Stimulated activated CD8-positive, alpha-beta memory T cell treated with anti-CD3 and anti-CD28 coated beads, Interleukin-4, amount 100 ng/mL, for 48 hours (primary cell): Measurements from ENCODE around the gene XIRP2.

Experiments used
- DNase-seq: peaks from one replicate; pipeline ENCODE4 v3.0.0-alpha.2; 2020

The XIRP2 gene, protein sequence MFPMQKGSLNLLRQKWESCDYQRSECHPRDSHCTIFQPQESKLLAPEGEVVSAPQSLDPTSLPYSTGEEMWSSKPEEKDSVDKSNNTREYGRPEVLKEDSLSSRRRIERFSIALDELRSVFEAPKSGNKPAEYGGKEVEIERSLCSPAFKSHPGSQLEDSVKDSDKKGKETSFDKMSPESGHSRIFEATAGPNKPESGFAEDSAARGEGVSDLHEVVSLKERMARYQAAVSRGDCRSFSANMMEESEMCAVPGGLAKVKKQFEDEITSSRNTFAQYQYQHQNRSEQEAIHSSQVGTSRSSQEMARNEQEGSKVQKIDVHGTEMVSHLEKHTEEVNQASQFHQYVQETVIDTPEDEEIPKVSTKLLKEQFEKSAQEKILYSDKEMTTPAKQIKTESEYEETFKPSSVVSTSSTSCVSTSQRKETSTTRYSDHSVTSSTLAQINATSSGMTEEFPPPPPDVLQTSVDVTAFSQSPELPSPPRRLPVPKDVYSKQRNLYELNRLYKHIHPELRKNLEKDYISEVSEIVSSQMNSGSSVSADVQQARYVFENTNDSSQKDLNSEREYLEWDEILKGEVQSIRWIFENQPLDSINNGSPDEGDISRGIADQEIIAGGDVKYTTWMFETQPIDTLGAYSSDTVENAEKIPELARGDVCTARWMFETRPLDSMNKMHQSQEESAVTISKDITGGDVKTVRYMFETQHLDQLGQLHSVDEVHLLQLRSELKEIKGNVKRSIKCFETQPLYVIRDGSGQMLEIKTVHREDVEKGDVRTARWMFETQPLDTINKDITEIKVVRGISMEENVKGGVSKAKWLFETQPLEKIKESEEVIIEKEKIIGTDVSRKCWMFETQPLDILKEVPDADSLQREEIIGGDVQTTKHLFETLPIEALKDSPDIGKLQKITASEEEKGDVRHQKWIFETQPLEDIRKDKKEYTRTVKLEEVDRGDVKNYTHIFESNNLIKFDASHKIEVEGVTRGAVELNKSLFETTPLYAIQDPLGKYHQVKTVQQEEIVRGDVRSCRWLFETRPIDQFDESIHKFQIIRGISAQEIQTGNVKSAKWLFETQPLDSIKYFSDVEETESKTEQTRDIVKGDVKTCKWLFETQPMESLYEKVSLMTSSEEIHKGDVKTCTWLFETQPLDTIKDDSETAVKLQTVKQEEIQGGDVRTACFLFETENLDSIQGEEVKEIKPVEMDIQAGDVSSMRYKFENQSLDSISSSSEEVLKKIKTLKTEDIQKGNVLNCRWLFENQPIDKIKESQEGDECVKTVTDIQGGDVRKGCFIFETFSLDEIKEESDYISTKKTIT (N-terminal part only)

GRCh38 chr2:166888180-166888579 is at the start of gene XIRP2:
Gene XIRP2 (plus strand): TSS chr2:166888480. CDS start chr2:166903483, 15,003 bp downstream.
- DNase-seq, result no peak

DNA sequence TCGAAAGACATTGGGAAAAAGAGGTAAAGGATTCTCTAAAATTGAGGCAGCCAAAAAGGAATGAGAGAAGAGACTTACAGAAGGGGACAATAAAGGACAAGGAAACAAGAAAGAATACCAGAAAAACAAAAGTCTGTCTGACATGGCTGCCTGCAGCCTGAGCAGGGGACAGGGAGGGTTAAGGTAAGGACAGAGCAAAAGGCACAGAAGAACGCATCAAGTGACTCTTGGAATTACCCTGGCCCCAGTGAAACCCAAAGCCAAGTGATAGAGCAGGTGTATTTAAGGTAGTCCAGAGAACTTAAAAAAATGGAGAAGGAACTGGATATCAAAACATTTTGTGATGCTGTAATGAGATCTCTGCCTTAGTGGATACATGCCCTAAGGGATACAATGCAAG is 47.1 kb upstream of the XIRP2 start:
- no peak for DNase-seq

DNA sequence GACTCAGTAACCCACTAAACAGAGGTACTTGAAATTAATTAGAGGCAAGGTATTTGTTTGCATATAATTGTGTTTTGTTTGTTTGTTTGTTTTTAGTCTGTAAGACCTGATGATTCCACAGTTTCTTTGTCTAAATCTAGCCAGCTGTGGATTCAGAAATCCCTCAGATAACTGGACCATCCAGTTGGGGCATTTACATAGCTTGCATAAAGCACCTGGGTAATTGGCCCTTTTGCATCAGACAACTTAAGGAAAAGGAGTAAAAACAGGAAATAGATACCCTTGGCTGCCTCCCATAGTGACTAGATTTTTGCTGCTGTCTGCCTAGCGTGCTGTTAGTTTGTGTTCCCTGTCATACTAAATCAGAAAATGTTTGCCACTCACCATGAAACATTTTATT is 46.6 kb upstream of the XIRP2 start:
- no peak for DNase-seq

DNA sequence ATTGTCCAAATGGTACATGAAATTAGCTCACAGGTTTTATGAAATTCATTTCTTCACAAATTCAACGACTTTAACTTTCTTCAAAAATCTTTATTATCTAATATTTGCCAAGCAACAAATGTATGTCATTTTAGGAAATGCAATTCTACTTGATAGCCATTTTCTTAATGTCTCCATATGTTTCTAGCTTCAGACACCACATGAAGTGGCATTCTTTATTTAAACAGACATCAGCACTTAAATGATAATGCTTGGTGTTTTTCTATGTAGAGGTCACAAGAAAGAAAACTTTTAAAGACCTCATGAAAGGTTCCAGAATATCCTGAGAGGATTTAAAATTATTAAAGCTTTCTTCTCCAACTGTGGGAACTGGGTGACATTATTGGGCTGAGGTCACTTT is 44.2 kb upstream of the XIRP2 start:
- no peak for DNase-seq

GRCh38 chr2:166862468-166863132 is 25.7 kb upstream of the XIRP2 start:
- DNase-seq, result no peak

DNA sequence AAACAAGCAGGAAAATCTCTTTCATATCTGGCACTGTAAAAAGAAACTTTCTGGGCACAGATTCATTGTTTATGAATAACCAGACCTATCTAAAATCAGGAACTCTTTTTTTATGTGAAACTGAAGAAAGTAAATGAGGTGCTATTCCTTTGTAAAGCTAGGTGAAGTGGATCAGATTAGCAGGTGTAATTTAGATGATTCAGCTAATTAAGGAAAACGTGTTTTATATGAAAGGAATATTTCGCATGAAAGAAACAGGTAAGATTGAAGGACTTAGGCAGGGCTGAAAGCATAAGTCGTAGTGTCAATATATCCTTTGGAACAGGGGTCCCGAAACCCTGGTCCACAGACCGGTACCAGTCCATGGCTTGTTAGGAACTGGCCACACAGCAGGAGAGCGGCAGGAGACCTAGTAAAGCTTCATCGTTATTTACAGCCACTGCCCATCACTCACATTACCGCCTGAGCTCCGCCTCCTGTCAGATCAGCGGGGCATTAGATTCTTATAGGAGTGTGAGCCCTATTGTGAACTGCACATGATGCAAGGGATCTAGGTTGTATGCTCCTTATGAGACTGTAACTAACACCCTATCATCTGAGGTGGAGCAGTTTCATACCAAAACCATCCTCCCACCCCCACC is 20.3 kb upstream of the XIRP2 start:
- DNase-seq, result no peak

DNA sequence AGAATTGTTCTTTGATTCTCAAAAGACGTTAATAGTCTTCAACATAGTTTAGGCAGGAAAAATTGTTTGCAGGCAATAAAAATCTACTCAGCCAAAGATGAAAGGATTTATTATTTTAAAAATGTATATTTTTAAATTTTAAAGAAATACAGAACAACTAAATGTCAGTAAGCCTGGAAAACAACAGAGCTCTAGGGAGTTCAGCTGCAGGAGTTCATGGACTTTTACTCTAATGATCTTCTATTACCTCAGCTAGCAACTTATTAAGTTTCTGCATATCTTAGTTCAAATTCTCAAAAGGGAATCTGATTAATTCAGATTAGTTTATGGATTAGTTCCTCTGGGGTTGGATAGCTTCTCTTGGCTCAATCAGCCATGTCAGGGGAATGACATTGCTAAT is 17.9 kb upstream of the XIRP2 start:
- no peak for DNase-seq

DNA sequence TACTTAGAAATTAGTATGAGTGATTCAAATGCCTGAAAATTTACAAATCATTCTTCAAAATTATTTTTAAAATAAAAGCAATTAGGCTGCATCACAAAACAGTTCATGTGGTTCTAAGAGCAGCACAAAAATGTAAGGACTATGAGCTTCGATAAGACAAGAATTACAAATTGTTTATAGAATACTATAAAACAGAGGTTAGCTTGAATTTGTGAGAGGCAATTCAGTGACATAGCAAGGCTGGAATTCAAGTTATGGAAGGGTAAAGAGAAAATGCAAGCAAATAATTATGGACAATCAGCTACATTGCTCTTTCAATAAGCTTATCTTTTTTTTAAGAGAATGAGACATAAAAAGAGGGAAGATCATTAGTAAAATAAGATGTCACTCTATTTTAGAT is 7.1 kb upstream of the XIRP2 start:
- DNase-seq, result no peak

DNA sequence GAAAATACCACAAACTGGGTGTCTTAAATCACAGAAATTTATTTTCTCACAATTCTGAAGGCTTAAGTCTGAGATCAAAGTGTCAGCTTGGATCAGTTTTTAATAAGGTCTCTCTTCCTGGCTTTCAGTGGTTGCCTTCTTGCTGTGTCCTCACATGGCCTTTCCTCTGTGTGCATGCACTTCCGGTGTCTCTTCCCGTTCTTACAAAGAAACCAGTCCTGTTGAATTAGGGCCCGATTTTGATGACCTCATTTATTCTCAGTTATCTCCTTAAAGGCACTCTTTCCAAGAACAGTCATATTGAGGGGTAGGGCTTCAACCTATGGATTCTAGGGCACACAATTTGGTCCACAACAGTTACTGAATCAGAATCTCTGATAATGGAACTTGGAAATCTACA is 5.4 kb upstream of the XIRP2 start:
- DNase-seq, result no peak

GRCh38 chr2:166891727-166892126 is 3.4 kb downstream of the XIRP2 start:
- no peak for DNase-seq

GRCh38 chr2:166892397-166892796 is 4.1 kb downstream of the XIRP2 start:
- no peak for DNase-seq

DNA sequence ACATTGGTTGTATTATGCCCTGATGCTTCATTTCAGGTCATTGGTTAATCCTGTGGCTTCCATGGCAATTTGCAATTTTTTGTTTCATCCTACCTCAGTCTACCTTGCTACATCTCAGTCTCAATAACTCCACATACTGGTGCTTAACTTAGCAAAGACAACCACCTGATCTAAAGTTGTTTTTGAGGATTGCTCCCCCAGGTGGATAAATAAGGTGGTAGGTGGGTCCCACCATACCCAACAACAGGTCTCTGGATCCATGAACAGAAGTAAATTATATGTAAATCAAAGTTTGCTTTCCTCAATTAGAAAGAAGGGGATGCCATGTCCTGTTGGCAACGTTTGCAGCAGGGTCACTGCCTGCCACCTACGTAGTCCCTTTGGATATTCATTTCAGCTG is 7.0 kb downstream of the XIRP2 start:
- no peak for DNase-seq

GRCh38 chr2:166897666-166898065 is 9.4 kb downstream of the XIRP2 start:
- DNase-seq, result no peak

DNA sequence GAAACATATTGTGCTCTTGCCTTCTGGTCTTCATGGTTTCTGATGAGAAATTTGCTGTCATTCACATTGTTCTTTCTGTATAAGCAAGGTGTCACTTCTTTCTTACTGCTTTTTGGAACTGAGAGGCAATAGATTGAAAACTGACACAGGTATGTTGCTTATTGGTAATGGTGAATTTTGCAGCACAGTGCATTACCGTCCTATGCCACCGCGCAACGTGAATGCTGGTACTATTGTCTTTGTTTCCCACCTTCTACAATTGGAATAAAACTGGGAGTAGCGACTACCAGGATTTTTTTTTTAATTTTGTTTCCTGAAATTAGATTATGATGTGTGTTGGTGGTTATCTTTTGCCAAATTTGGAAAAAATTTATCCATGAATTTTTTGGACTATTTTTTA is 11.4 kb downstream of the XIRP2 start:
- no peak for DNase-seq

DNA sequence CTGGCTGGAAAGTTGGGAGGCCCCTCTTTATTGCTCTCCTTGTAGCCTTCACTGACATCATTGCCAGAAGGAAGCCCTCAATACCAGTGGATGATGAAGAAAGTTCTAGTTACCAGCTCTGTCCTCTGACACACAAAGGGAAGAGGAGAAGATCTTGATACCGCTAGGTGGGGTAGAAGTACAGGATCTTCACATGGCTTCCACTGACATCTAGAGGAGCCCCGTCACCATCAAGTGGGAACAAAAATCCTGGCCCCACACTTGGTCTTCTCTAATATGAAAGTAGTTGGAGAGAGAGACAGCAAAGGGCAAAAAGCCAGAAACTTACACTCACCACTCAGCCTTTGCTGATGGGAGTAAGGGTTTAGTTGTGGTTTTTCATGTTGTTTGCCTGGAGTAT is 12.4 kb downstream of the XIRP2 start:
- no peak for DNase-seq

GRCh38 chr2:166901336-166901735 is 13.1 kb downstream of the XIRP2 start:
- DNase-seq, result no peak

GRCh38 chr2:166916987-166917386 is 28.7 kb downstream of the XIRP2 start:
- DNase-seq, result no peak

DNA sequence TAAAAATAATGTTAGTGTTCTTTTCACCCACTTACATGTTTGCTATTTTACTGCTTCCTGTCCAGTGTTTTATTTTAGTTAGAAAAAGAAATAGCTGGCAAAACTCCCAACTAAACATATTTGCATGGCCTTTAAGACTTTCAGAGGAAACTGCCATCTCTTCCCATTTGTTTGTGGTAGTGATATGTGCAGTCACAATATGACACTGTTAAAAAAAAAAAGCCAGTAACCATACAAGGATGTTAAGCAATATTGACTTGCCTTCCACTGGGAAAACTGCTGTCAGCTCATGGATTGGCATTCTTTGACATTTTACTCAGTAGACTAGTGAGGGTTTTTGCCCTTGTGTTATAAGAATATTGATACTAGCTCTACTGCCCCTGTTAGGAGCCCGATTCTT is 29.1 kb downstream of the XIRP2 start:
- DNase-seq, result no peak

GRCh38 chr2:166921261-166921896 is 33.1 kb downstream of the XIRP2 start:
- no peak for DNase-seq

DNA sequence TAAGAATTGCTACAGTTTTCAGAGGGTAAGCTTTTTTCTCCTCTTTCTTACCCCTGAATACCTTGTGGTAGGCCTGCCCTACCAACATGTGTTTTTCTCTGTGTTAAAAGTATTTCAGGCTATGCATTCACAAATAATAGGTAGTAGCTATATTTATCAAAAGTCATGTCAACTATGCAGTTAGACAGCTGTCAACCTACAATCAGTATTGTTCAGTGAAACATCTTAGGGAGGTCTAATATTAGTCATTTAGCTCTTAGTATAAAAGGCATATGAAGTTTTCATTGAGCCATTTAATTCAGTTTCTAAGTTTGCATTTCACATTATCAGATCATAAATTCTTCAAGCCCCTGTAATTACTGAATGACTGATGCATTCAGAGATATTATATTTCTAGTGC is 36.7 kb downstream of the XIRP2 start:
- no peak for DNase-seq

GRCh38 chr2:166926657-166927056 is 38.4 kb downstream of the XIRP2 start:
- no peak for DNase-seq

GRCh38 chr2:166932032-166932431 is 43.8 kb downstream of the XIRP2 start:
- no peak for DNase-seq
